Dendritic cell treated with granulocyte-macrophage colony-stimulating factor and Interleukin-4, amounts not matched to agents 40 ng/mL and 50 ng/mL, for 4 days (primary cell): Measurements from ENCODE around the gene SLAIN2.

ENCODE experiments used
- H3K27ac Mint-ChIP-seq: one replicate; pipeline ENCODE4 v1.8.0; 2022; ENCODE audit warnings: mild to moderate bottlenecking, mixed read lengths
- H3K27me3 Mint-ChIP-seq: one replicate; pipeline ENCODE4 v1.8.0; 2022; ENCODE audit warnings: mild to moderate bottlenecking, mixed read lengths
- H3K36me3 Mint-ChIP-seq: one replicate; pipeline ENCODE4 v1.8.0; 2022; ENCODE audit warnings: low read depth, mixed read lengths
- H3K4me1 Mint-ChIP-seq: one replicate; pipeline ENCODE4 v1.8.0; 2022; ENCODE audit warnings: low read depth, mixed read lengths
- H3K4me3 Mint-ChIP-seq: one replicate; pipeline ENCODE4 v1.8.0; 2022; ENCODE audit warnings: mild to moderate bottlenecking, moderate library complexity, mixed read lengths
- H3K9me3 Mint-ChIP-seq: one replicate; pipeline ENCODE4 v1.8.0; 2022; ENCODE audit warnings: mixed read lengths
- intact Hi-C: fragments of 100-400 bp; cut with micrococcal nuclease; formaldehyde crosslinking; loops from one replicate; pipeline ENCODE4 v1.15.0; 2022

SLAIN2 gene

GRCh38 chr4:48341776-48342605 is 662 bp downstream of the SLAIN2 start:
- intact Hi-C loops = loop anchor here (1.0 to 10.0 kb wide), 5 partner anchors 40 to 860 kb away; partner anchors contain the start of genes NFXL1, OCIAD1 and TEC
- peaks cover 56% of the 10 kb centered on the region for H3K4me1 Mint-ChIP-seq
- H3K4me3 Mint-ChIP-seq = peak overlapping the region; percentile 99
- H3K27me3 Mint-ChIP-seq = no peaks in the 10 kb centered on the region
- H3K9me3 Mint-ChIP-seq = no peaks in the 10 kb centered on the region
- peak overlapping the region; percentile 95 for H3K27ac Mint-ChIP-seq
- peaks cover 15% of the 10 kb centered on the region for H3K36me3 Mint-ChIP-seq

- intact Hi-C loops = loop anchor here (5.0 to 10.0 kb wide), 3 partner anchors 40 to 860 kb away; partner anchors contain the start of gene NFXL1
- H3K27ac Mint-ChIP-seq = peak overlapping the region; percentile 95
- peak overlapping the region; percentile 99 for H3K4me3 Mint-ChIP-seq
- H3K9me3 Mint-ChIP-seq = no peaks in the 10 kb centered on the region
- peaks cover 15% of the 10 kb centered on the region for H3K36me3 Mint-ChIP-seq
- peaks cover 59% of the 10 kb centered on the region for H3K4me1 Mint-ChIP-seq
- no peaks in the 10 kb centered on the region for H3K27me3 Mint-ChIP-seq
Observed at GRCh38 chr4:48342606-48342880, 1.2 kb downstream of the SLAIN2 start.

GRCh38 chr4:48343035-48343434 is 1.7 kb downstream of the SLAIN2 start:
- Mint-ChIP-seq H3K9me3 (no peaks in the 10 kb centered on the region), H3K4me3 (peak overlapping the region; percentile 99), H3K36me3 (peaks cover 15% of the 10 kb centered on the region), H3K4me1 (peaks cover 64% of the 10 kb centered on the region), H3K27me3 (no peaks in the 10 kb centered on the region), H3K27ac (peak overlapping the region; percentile 11)
- intact Hi-C loops = loop anchor here (5.0 to 10.0 kb wide), 3 partner anchors 39 to 861 kb away; partner anchors contain the start of gene NFXL1

- Mint-ChIP-seq H3K4me3 (peak overlapping the region; percentile 49), H3K9me3 (no peaks in the 10 kb centered on the region), H3K4me1 (peaks cover 64% of the 10 kb centered on the region), H3K27ac (peak overlapping the region; percentile 11), H3K36me3 (peaks cover 15% of the 10 kb centered on the region), H3K27me3 (no peaks in the 10 kb centered on the region)
- intact Hi-C loops = loop anchor here (5.0 to 10.0 kb wide), 3 partner anchors 39 to 861 kb away; partner anchors contain the start of gene NFXL1
Observed at GRCh38 chr4:48343551-48343950, 2.2 kb downstream of the SLAIN2 start.

- Mint-ChIP-seq H3K9me3 (no peaks in the 10 kb centered on the region), H3K27me3 (no peaks in the 10 kb centered on the region), H3K4me3 (no peak overlapping the region), H3K27ac (no peak overlapping the region), H3K36me3 (peaks cover 15% of the 10 kb centered on the region), H3K4me1 (peaks cover 66% of the 10 kb centered on the region)
- intact Hi-C loops = loop anchor here (10.0 kb wide), 1 partner anchor 431 kb away; the partner anchor contains the start of gene NFXL1
Observed at GRCh38 chr4:48345542-48345941, 4.2 kb downstream of the SLAIN2 start.

- peaks cover 75% of the 10 kb centered on the region for H3K4me1 Mint-ChIP-seq
- no peaks in the 10 kb centered on the region for H3K9me3 Mint-ChIP-seq
- H3K36me3 Mint-ChIP-seq = peaks cover 11% of the 10 kb centered on the region
- no peak overlapping the region for H3K27ac Mint-ChIP-seq
- no peaks in the 10 kb centered on the region for H3K27me3 Mint-ChIP-seq
- no peak overlapping the region for H3K4me3 Mint-ChIP-seq
- intact Hi-C loops = loop anchor here (10.0 kb wide), 1 partner anchor 432 kb away; the partner anchor contains the start of gene NFXL1
Observed at GRCh38 chr4:48346594-48346993, 5.3 kb downstream of the SLAIN2 start.

GRCh38 chr4:48347282-48347921 is 6.1 kb downstream of the SLAIN2 start:
- Mint-ChIP-seq H3K27ac (no peak overlapping the region), H3K4me1 (peaks cover 76% of the 10 kb centered on the region), H3K4me3 (no peak overlapping the region), H3K36me3 (peaks cover 2% of the 10 kb centered on the region), H3K27me3 (no peaks in the 10 kb centered on the region), H3K9me3 (no peaks in the 10 kb centered on the region)
- intact Hi-C loops = loop anchor here (10.0 kb wide), 1 partner anchor 433 kb away; the partner anchor contains the start of gene NFXL1

- Mint-ChIP-seq H3K9me3 (no peaks in the 10 kb centered on the region), H3K4me3 (no peak overlapping the region), H3K27me3 (no peaks in the 10 kb centered on the region), H3K36me3 (peaks cover 5% of the 10 kb centered on the region), H3K4me1 (peaks cover 53% of the 10 kb centered on the region), H3K27ac (no peak overlapping the region)
- intact Hi-C loops = no loop called here
Observed at GRCh38 chr4:48350871-48351270, 9.5 kb downstream of the SLAIN2 start.

- H3K27ac Mint-ChIP-seq = no peak overlapping the region
- peaks cover 36% of the 10 kb centered on the region for H3K4me1 Mint-ChIP-seq
- no peak overlapping the region for H3K4me3 Mint-ChIP-seq
- H3K9me3 Mint-ChIP-seq = no peaks in the 10 kb centered on the region
- intact Hi-C loops = no loop called here
- H3K27me3 Mint-ChIP-seq = no peaks in the 10 kb centered on the region
- H3K36me3 Mint-ChIP-seq = peaks cover 5% of the 10 kb centered on the region
Observed at GRCh38 chr4:48352793-48353192, 11.5 kb downstream of the SLAIN2 start.

GRCh38 chr4:48356355-48356754 is 15.0 kb downstream of the SLAIN2 start:
- Mint-ChIP-seq H3K27me3 (no peaks in the 10 kb centered on the region), H3K4me1 (peaks cover 25% of the 10 kb centered on the region), H3K9me3 (no peaks in the 10 kb centered on the region), H3K27ac (no peak overlapping the region), H3K4me3 (no peak overlapping the region), H3K36me3 (peaks cover 14% of the 10 kb centered on the region)
- intact Hi-C loops = no loop called here

GRCh38 chr4:48360285-48361011 is 19.1 kb downstream of the SLAIN2 start:
- H3K27me3 Mint-ChIP-seq = no peaks in the 10 kb centered on the region
- no peaks in the 10 kb centered on the region for H3K9me3 Mint-ChIP-seq
- H3K4me3 Mint-ChIP-seq = no peak overlapping the region
- intact Hi-C loops = no loop called here
- peaks cover 8% of the 10 kb centered on the region for H3K36me3 Mint-ChIP-seq
- no peak overlapping the region for H3K27ac Mint-ChIP-seq
- peaks cover 17% of the 10 kb centered on the region for H3K4me1 Mint-ChIP-seq

GRCh38 chr4:48361012-48361400 is 19.7 kb downstream of the SLAIN2 start:
- intact Hi-C loops = no loop called here
- no peaks in the 10 kb centered on the region for H3K9me3 Mint-ChIP-seq
- no peak overlapping the region for H3K27ac Mint-ChIP-seq
- peaks cover 17% of the 10 kb centered on the region for H3K4me1 Mint-ChIP-seq
- peaks cover 8% of the 10 kb centered on the region for H3K36me3 Mint-ChIP-seq
- H3K4me3 Mint-ChIP-seq = no peak overlapping the region
- H3K27me3 Mint-ChIP-seq = no peaks in the 10 kb centered on the region

GRCh38 chr4:48366611-48367010 is 25.3 kb downstream of the SLAIN2 start:
- intact Hi-C loops = no loop called here
- H3K4me1 Mint-ChIP-seq = peaks cover 17% of the 10 kb centered on the region
- H3K27me3 Mint-ChIP-seq = no peaks in the 10 kb centered on the region
- no peaks in the 10 kb centered on the region for H3K9me3 Mint-ChIP-seq
- H3K36me3 Mint-ChIP-seq = no peaks in the 10 kb centered on the region
- H3K27ac Mint-ChIP-seq = no peak overlapping the region
- no peak overlapping the region for H3K4me3 Mint-ChIP-seq

- no peaks in the 10 kb centered on the region for H3K27me3 Mint-ChIP-seq
- no peaks in the 10 kb centered on the region for H3K9me3 Mint-ChIP-seq
- peaks cover 17% of the 10 kb centered on the region for H3K4me1 Mint-ChIP-seq
- no peak overlapping the region for H3K27ac Mint-ChIP-seq
- no peak overlapping the region for H3K4me3 Mint-ChIP-seq
- intact Hi-C loops = no loop called here
- H3K36me3 Mint-ChIP-seq = no peaks in the 10 kb centered on the region
Observed at GRCh38 chr4:48367016-48367415, 25.7 kb downstream of the SLAIN2 start.
